ENCODE results near the gene MCAM.

GRCh38 chr11:119365071-119365591 lies 48.2 kb upstream of the MCAM start:
- TF ChIP-seq CTCF (conservative IDR thresholded peaks at IDR 0.05; ENCODE audit: low read depth, low read length) (no peak), EZH2 (IDR thresholded peaks at IDR 0.05; ENCODE audit: low read length, unreplicated experiment) (no peak)
